NCI-H146 treated with DMSO at 0.1 percent for 48 hours (cell line): Measurements from ENCODE around the gene GIGYF1.

Experiments
- DNase-seq: peaks from one replicate; lab custom pipeline; 2025; ENCODE audit not compliant: unreplicated experiment; lab: John Stamatoyannopoulos, UW

Gene GIGYF1

GRCh38 chr7:100684534-100685042 is 9.5 kb downstream of the GIGYF1 start:
- DNase-seq: no peak

- DNase-seq: no peak
Observed at GRCh38 chr7:100683659-100684533, 10.2 kb downstream of the GIGYF1 start.

GRCh38 chr7:100682991-100683658 is 10.9 kb downstream of the GIGYF1 start:
- DNase-seq: no peak

GRCh38 chr7:100682228-100682741 is 11.8 kb downstream of the GIGYF1 start:
- no peak for DNase-seq

DNA sequence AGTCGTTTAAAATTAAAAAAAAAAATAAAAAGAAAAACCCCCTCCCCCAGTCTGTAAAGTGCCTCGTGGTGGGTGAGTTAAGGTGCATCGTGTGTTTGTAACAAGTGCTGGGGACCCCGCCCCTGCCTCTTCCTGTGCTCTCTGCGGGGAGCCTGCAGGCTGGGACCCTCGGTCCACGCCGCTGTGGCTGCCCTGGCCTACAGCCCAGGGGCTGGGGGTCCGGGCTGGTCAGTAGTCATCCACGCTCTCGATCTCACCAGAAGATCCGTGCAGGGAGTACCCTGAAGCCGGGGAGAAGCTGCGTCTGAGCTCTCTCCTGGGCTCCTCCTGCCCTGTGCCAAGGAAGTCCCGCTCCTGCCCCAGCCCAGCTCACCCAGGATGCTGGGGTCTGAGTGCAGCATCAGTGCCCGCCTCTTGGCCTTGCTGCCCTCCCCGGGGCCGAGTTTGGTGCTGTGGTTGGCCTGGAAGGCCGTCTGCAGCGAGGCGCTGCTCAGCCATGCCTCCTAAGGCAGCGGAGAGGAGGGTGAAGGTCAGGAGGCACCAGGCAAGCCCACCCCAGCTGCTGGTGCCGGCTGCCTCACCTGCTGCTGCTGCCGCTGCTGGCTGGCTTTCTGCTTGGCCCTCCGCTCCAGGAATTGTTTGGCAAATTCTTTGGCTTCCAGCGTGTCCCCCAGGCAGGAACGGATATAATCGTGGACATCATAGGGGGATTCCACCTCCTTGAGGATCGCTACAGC is 12.4 kb downstream of the GIGYF1 start:
- no peak for DNase-seq

- DNase-seq: no peak
Observed at GRCh38 chr7:100680576-100681271, 13.3 kb downstream of the GIGYF1 start.

GRCh38 chr7:100679927-100680575 is 14.0 kb downstream of the GIGYF1 start:
- no peak for DNase-seq

GRCh38 chr7:100679129-100679926 is 14.7 kb downstream of the GIGYF1 start:
- DNase-seq: no peak

- DNase-seq: no peak
Observed at GRCh38 chr7:100678291-100678984, 15.6 kb downstream of the GIGYF1 start.

- no peak for DNase-seq
Observed at GRCh38 chr7:100677308-100678267, 16.5 kb downstream of the GIGYF1 start.

DNA sequence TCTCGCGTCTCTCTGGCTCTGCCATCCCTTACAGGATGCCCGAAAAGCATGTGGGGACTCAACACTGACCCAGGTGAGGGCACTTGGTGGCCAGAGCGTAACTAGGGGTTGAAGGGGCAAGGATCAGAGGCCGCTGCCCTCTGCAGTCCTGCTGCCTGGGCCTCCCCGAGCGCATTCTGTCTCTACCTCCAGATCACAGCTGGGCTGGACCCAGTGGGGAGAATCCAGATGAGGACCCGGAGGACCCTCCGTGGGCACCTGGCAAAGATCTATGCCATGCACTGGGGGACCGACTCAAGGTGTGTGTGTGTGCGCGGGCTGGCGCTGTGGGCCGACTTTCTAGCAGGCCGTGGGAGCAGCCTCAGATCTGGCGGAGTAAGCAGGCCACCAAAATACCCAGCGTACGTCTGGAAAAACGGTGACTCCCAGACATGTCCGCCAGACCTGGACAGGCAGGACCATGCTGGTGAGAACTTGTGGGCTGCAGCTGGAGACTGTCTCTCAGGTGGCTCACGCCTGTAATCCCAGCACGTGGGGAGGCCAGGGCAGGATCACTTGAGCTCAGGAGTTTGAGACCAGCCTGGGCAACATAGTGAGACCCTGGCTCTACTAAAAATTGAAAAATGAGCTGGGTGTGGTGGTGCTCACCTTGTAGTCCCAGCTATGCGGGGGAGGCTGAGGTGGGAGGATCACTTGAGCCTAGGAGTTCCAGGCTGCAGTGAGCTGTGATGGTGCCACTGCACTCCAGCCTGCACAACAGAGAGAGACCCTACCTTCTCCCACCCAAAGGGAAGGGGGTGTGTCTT is 17.3 kb downstream of the GIGYF1 start:
- no peak for DNase-seq

DNA sequence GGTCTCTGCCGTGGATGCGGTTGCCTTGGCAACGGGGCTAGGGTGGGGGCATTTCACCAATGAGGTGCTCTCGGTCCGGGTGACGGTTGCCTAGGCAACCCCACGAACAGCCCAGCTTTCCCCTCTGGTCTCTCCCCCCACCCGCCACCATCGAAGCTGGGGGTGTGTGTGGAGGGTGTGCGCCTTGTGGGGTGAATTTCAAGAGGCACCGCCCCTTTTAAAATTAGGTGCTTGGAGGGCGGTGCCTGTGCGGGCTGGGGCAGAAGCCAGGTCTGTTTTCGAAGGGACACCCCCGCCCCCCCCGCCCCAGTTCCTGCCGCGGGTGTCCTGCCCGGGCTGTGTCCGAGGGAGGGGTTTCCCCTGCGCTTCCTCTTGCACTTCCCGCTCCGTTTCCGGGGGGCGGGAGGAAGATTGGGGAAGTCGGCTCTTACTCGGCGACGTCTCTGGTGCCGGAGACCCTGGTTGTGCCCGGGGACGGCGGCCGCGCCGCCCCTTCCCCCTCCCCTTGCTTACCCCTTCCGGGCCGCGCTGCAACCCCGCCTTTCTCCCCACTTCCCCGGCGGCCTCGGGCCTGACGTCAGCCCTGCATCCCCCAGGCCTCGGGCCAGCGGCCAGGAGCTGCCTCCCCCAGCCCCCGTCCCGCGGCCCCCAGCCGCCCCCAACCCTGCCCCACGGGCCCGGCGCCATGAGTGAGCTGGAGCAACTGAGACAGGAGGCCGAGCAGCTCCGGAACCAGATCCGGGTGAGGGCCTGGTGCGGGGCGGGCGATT is 18.3 kb downstream of the GIGYF1 start:
- DNase-seq: no peak

DNA sequence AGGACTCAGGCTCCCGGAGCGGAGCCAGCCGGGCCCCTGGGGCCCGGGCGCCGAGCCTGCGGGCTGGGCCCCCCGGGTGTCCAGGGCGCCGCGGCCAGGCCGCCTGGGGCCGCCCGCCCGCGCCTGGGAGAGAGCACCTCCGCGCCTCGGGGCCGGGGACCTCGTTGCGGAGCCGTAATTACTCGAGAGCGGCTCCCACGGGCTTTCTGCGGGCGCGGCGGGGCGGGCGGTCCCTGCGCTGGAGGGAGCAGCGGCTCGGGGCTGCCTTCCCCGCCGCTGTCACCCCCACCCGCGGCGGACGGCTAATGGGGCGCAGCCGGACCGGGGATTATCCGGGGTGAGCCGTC is 19.0 kb downstream of the GIGYF1 start:
- no peak for DNase-seq

DNA sequence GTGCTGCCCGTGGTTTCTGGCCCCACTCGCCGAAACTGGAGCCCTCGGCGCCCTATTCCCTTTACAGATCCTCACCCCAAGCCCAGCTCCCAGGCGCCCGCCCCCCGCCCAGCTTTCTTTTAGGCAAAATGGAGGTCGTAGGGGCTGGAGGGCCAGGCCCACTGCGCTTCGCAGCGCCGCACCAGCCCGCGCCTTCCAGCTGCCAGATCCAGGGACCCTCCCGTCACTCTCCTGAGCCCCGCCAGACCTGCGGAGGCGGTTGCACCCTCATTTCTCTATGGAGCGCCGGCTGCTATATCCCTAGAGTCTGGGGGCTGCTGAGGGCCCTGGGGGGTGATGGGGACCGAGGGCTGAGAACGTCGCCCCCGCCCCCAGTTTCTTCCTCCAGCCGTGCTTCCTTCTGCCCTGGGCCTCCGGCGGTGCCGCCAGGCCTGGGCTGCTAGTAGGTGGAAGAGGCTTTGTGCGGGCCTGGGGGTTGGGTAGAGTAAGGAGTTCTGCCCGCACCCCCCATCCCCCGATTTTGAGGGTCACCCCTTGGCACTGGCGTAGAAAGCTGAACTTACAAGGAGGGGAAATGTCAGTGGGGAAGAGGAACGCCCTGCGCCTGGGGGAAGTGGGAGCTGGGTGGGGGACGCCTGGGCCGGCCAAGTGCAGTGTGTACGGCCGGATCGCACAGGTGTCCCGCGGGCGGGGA is 19.5 kb downstream of the GIGYF1 start:
- no peak for DNase-seq

DNA sequence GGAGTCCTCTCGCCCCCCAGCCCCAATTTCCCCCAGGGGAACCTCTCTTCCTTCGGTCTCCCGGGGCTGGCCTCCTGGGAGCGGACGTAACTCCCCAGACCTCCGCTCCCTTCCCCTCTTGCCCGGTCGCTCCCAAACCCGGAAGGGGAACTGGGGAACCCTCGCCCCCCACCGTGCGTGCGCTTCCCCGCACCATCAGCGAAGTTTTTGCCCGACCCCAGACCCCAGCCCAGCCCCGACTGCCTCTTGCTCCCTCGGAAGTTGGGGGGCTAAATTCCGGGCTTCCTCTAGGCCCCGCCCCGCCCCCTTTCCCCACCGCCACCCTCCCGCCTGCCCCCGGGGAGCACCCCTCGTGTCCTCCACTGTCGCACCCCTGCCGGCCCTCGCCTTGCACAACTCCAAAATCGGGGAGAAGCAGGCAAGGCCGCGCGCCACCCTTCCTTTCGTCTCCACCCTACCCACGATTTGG is 20.1 kb downstream of the GIGYF1 start:
- DNase-seq: no peak
